Measurements from ENCODE around the gene CTNNA2. TPM values are rescaled to one million over a fixed set of nuclear protein-coding genes. Genes with fewer than 3 reads are reported as not detected.

Gene CTNNA2
- total and polyA plus RNA-seq, 2 of the 8 experiments (the other 6 are each of a cell fraction or from before 2014, with no cell fraction given): 3.9 to 9.0 TPM

- Histone ChIP-seq H4K91ac (replicated peaks; ENCODE audit: insufficient read length, low read length) (no peak overlapping the region), H3K56ac (replicated peaks; ENCODE audit: insufficient read length, low read depth, low read length) (no peak overlapping the region), H2AFZ (ENCODE audit: low read length) (no peak overlapping the region), H3K23me2 (ENCODE audit: low read depth, low read length) (no peaks in the 10 kb centered on the region), H3K36me3 (ENCODE audit: control insufficient read depth in 2 of 4, insufficient read depth in 4 of 4, low read length in 3 of 4) (no peaks in the 10 kb centered on the region), H4K5ac (ENCODE audit: insufficient read length, low read depth, low read length) (no peak overlapping the region), H2BK5ac (ENCODE audit: low read depth, low read length) (no peak overlapping the region), H2BK12ac (ENCODE audit: low read depth, low read length) (no peak overlapping the region), H2BK20ac (ENCODE audit: low read length) (no peak overlapping the region), H3K27ac (ENCODE audit: low read depth, low read length) (no peak overlapping the region), H3K9me3 (ENCODE audit: insufficient read depth in 2 of 2, low read depth in 1 of 2, low read length in 1 of 2) (no peaks in the 10 kb centered on the region), H2BK15ac (ENCODE audit: low read length) (no peak overlapping the region), H3K18ac (ENCODE audit: extremely low read depth, low read length) (no peak overlapping the region), H3K9ac (replicated peaks in 1 of 4; ENCODE audit: extremely low read depth in 1 of 4, low read depth in 3 of 4, low read length in 3 of 4) (no peak overlapping the region), H3K4ac (replicated peaks; ENCODE audit: insufficient read length, low read depth, low read length) (no peak overlapping the region), H3K4me1 (replicated peaks in 1 of 4; ENCODE audit: control insufficient read depth in 3 of 4, insufficient read depth in 4 of 4, low read length in 3 of 4) (peaks cover 1 to 18% (median 9%) of the 10 kb centered on the region in 4 experiments; a peak in 5 of 7 replicates), H3K4me2 (ENCODE audit: insufficient read depth in 1 of 2, low read depth in 2 of 2, low read length in 2 of 2) (no peak overlapping the region), H3K4me3 (ENCODE audit: extremely low read depth in 1 of 4, insufficient read depth in 2 of 4, low read depth in 3 of 4, low read length in 4 of 4) (no peak overlapping the region), H2BK120ac (replicated peaks; ENCODE audit: low read depth, low read length) (no peak overlapping the region), H2AK5ac (ENCODE audit: low read depth, low read length) (no peak overlapping the region), H3K14ac (ENCODE audit: insufficient read length) (no peak overlapping the region), H3K79me2 (ENCODE audit: control insufficient read depth in 1 of 2, insufficient read depth in 2 of 2, low read length in 2 of 2) (no peaks in the 10 kb centered on the region), H3K79me1 (ENCODE audit: low read depth, low read length) (no peaks in the 10 kb centered on the region), H3K27me3 (replicated peaks in 1 of 4; ENCODE audit: control insufficient read depth in 3 of 4, extremely low read depth in 1 of 4, insufficient read depth in 3 of 4, low read length in 3 of 4) (no peaks in the 10 kb centered on the region), H4K8ac (ENCODE audit: extremely low read depth, insufficient read depth, low read length) (no peak overlapping the region), H3K23ac (ENCODE audit: insufficient read length) (no peak overlapping the region), H4K20me1 (replicated peaks in 1 of 2; ENCODE audit: control insufficient read depth in 1 of 2, insufficient read depth in 2 of 2, low read length in 2 of 2) (no peaks in the 10 kb centered on the region)
- 71% methylated on average over 8 of the region's 8 CpGs; no CpG with 5 or more reads in 1 of the 2 experiments for WGBS, 2 experiments (ENCODE audit: extremely low coverage in 1 of 2, insufficient coverage in 1 of 2, insufficient read length in 1 of 2, insufficient replicate concordance in 2 of 2, low coverage in 1 of 2, low lambda C conversion rate in 2 of 2, missing lambda C conversion rate in 1 of 2)
- ChIA-PET CTCF (ENCODE audit: partially characterized antibody) (interaction anchor here (0.8 to 0.9 kb wide), 2 partner anchors 19 to 75 kb away, joined by 3 read pairs; no protein-coding TSS in a partner anchor), POLR2A (ENCODE audit: partially characterized antibody) (no interaction called here)
- no peak for DNase-seq (ENCODE audit: low read depth in 1 of 2, low spot score in 2 of 2)
- TF ChIP-seq NANOG (IDR thresholded peaks at IDR 0.05; ENCODE audit: insufficient read depth, low read depth, low read length, poor library complexity, severe bottlenecking) (no peak), ATF3 (IDR thresholded peaks at IDR 0.05; ENCODE audit: insufficient read depth, low read depth, low read length) (no peak), SP1 (IDR thresholded peaks at IDR 0.05; ENCODE audit: low read depth, low read length) (no peak), TEAD4 (IDR thresholded peaks at IDR 0.05; ENCODE audit: low read depth, low read length) (no peak), RBBP5 (IDR thresholded peaks at IDR 0.05; ENCODE audit: borderline replicate concordance, low read depth, low read length) (no peak), YY1 (IDR thresholded peaks at IDR 0.05; ENCODE audit: low read depth, low read length) (no peak), SIN3A (conservative IDR thresholded peaks at IDR 0.05 in 1 of 2, IDR thresholded peaks at IDR 0.05 in 1 of 2; ENCODE audit: low read depth in 1 of 2, low read length in 2 of 2) (no peak), CHD2 (IDR thresholded peaks at IDR 0.05; ENCODE audit: low read length) (no peak), POLR2AphosphoS5 (IDR thresholded peaks at IDR 0.05; ENCODE audit: low read depth, low read length) (no peak), ASH2L (IDR thresholded peaks at IDR 0.05; ENCODE audit: low read length) (no peak), CREB1 (IDR thresholded peaks at IDR 0.05) (no peak), EZH2 (IDR thresholded peaks at IDR 0.05; ENCODE audit: low read depth, low read length, severe bottlenecking) (no peak)
- no peak for FAIRE-seq
Observed at GRCh38 chr2:80053522-80054345, 540.9 kb downstream of the CTNNA2 start.

Data from H1 (cell line).